ENCODE results near the gene ATP11C.

- TF ChIP-seq PBX3 (IDR thresholded peaks at IDR 0.05) (no peak), CTCF (IDR thresholded peaks at IDR 0.05) (no peak), CBX2 (IDR thresholded peaks at IDR 0.05; ENCODE audit: borderline replicate concordance, low read depth) (no peak), POLR2AphosphoS2 (conservative IDR thresholded peaks at IDR 0.05; ENCODE audit: low read length) (no peak), NFE2L2 (conservative IDR thresholded peaks at IDR 0.05; ENCODE audit: low read length) (no peak), MAX (IDR thresholded peaks at IDR 0.05) (no peak), MYC (IDR thresholded peaks at IDR 0.05; ENCODE audit: borderline replicate concordance, low read length) (no peak)
- TF ChIP-seq, protein P1, sequence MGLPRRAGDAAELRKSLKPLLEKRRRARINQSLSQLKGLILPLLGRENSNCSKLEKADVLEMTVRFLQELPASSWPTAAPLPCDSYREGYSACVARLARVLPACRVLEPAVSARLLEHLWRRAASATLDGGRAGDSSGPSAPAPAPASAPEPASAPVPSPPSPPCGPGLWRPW (IDR thresholded peaks at IDR 0.05): no peak
Observed at GRCh38 chrX:139832718-139833309, 100.0 kb downstream of the ATP11C start.
